ENCODE data around the gene VAC14.

DNA sequence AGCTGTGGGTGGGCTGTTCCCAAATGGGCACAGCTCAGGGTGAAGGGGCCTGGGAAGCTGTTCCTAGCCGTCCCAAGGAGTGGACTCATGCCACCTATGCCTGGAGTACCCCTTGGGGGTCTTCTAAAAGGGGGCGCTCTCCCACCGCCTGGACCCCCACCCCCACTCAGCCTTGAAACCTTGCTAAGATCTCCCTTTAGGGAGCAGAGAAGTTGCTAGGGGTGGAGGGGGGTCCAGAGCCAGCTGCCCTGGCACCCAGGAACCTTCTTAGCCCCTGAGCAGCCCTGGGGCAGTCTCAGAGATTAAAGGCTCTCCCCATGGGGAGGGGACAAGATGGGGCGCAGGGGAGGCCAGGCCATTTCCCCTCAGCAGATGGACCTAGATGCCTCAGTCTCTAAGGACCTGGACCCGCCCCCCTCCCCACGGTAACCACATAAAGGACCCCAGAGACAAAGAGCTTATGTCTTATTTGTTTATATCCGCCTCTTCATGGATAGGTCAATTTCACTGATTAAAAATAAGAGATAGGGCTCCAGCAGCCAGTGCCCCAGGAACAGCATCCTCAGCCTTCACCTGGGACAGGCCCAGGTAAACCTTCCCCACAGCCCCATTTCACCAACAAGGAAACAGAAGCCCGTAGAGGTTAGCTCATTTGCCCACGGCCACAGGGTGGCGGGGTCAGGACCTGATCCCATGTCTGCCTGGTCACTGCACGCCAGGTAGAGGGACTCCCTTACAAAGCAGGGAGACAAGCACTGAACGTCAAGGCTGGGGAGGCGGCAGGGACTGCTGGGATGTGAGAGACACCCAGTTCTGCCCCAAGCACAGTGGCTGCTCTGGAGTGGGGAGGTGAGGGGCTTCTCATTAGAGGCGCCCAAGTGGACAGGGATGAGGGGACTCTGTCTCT is 118.5 kb downstream of the VAC14 start:
- no peak for TF ChIP-seq KDM5A (IDR thresholded peaks at IDR 0.05)
- TF ChIP-seq, protein P1, sequence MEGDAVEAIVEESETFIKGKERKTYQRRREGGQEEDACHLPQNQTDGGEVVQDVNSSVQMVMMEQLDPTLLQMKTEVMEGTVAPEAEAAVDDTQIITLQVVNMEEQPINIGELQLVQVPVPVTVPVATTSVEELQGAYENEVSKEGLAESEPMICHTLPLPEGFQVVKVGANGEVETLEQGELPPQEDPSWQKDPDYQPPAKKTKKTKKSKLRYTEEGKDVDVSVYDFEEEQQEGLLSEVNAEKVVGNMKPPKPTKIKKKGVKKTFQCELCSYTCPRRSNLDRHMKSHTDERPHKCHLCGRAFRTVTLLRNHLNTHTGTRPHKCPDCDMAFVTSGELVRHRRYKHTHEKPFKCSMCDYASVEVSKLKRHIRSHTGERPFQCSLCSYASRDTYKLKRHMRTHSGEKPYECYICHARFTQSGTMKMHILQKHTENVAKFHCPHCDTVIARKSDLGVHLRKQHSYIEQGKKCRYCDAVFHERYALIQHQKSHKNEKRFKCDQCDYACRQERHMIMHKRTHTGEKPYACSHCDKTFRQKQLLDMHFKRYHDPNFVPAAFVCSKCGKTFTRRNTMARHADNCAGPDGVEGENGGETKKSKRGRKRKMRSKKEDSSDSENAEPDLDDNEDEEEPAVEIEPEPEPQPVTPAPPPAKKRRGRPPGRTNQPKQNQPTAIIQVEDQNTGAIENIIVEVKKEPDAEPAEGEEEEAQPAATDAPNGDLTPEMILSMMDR (IDR thresholded peaks at IDR 0.05) = no peak
- no peak for TF ChIP-seq EP300 (IDR thresholded peaks at IDR 0.05)
- TF ChIP-seq, protein P2, sequence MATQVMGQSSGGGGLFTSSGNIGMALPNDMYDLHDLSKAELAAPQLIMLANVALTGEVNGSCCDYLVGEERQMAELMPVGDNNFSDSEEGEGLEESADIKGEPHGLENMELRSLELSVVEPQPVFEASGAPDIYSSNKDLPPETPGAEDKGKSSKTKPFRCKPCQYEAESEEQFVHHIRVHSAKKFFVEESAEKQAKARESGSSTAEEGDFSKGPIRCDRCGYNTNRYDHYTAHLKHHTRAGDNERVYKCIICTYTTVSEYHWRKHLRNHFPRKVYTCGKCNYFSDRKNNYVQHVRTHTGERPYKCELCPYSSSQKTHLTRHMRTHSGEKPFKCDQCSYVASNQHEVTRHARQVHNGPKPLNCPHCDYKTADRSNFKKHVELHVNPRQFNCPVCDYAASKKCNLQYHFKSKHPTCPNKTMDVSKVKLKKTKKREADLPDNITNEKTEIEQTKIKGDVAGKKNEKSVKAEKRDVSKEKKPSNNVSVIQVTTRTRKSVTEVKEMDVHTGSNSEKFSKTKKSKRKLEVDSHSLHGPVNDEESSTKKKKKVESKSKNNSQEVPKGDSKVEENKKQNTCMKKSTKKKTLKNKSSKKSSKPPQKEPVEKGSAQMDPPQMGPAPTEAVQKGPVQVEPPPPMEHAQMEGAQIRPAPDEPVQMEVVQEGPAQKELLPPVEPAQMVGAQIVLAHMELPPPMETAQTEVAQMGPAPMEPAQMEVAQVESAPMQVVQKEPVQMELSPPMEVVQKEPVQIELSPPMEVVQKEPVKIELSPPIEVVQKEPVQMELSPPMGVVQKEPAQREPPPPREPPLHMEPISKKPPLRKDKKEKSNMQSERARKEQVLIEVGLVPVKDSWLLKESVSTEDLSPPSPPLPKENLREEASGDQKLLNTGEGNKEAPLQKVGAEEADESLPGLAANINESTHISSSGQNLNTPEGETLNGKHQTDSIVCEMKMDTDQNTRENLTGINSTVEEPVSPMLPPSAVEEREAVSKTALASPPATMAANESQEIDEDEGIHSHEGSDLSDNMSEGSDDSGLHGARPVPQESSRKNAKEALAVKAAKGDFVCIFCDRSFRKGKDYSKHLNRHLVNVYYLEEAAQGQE (IDR thresholded peaks at IDR 0.05) = no peak
- no peak for TF ChIP-seq RFX5 (IDR thresholded peaks at IDR 0.05)
- TF ChIP-seq, protein P3, sequence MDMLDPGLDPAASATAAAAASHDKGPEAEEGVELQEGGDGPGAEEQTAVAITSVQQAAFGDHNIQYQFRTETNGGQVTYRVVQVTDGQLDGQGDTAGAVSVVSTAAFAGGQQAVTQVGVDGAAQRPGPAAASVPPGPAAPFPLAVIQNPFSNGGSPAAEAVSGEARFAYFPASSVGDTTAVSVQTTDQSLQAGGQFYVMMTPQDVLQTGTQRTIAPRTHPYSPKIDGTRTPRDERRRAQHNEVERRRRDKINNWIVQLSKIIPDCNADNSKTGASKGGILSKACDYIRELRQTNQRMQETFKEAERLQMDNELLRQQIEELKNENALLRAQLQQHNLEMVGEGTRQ (IDR thresholded peaks at IDR 0.05) = no peak
- TF ChIP-seq, protein P4, sequence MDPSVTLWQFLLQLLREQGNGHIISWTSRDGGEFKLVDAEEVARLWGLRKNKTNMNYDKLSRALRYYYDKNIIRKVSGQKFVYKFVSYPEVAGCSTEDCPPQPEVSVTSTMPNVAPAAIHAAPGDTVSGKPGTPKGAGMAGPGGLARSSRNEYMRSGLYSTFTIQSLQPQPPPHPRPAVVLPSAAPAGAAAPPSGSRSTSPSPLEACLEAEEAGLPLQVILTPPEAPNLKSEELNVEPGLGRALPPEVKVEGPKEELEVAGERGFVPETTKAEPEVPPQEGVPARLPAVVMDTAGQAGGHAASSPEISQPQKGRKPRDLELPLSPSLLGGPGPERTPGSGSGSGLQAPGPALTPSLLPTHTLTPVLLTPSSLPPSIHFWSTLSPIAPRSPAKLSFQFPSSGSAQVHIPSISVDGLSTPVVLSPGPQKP (IDR thresholded peaks at IDR 0.05; ENCODE audit: low read depth, low read length) = no peak
- TF ChIP-seq, protein P5, sequence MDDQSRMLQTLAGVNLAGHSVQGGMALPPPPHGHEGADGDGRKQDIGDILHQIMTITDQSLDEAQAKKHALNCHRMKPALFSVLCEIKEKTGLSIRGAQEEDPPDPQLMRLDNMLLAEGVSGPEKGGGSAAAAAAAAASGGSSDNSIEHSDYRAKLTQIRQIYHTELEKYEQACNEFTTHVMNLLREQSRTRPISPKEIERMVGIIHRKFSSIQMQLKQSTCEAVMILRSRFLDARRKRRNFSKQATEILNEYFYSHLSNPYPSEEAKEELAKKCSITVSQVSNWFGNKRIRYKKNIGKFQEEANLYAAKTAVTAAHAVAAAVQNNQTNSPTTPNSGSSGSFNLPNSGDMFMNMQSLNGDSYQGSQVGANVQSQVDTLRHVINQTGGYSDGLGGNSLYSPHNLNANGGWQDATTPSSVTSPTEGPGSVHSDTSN (IDR thresholded peaks at IDR 0.05) = no peak
- TF ChIP-seq POLR2AphosphoS2 (conservative IDR thresholded peaks at IDR 0.05; ENCODE audit: low read length) = no peak
- no peak for TF ChIP-seq BHLHE40 (IDR thresholded peaks at IDR 0.05; ENCODE audit: low read depth, low read length)
- TF ChIP-seq KDM1A (IDR thresholded peaks at IDR 0.05; ENCODE audit: low read depth) = no peak
- TF ChIP-seq POLR2A (IDR thresholded peaks at IDR 0.05; ENCODE audit: low read length) = no peak
- TF ChIP-seq SMC3 (IDR thresholded peaks at IDR 0.05) = no peak
- TF ChIP-seq HOXA7 (CRISPR knock-in tag; IDR thresholded peaks at IDR 0.05) = no peak

Data from A549 (cell line).